Lung (tissue), 12 donors: Measurements from ENCODE around the gene BMP8A. TPM values are rescaled to one million over a fixed set of nuclear protein-coding genes. Genes with fewer than 3 reads are reported as not detected.
"Not testable (repeated sequence)": the region's sequence is repeated elsewhere in the genome, so short reads cannot be mapped to it uniquely, and the experiment has no call there.

Experiments used
- ATAC-seq: fragments of 200-7000 bp; cut with Tn5 transposase; one replicate; pipeline ENCODE4 v1.9.1; 2020; ENCODE audit warnings: moderate number of reproducible peaks; ENCODE audit not compliant: insufficient read depth, low FRiP score
- DNase-seq, 3 donors: peaks; one replicate each; pipeline ENCODE4 v3.0.0-alpha.2; 2013 to 2017
- H3K27ac ChIP-seq, 2 donors: one replicate each; pipeline ENCODE4 v1.5.1; 2013; ENCODE audit warnings: mild to moderate bottlenecking in 2 of 2, moderate library complexity in 2 of 2, control low read depth in 1 of 2, inconsistent platforms in 1 of 2, low read depth in 1 of 2, low read length in 1 of 2
- H3K27me3 ChIP-seq, 3 donors: one replicate each; pipeline ENCODE4 v1.5.1; 2013; ENCODE audit warnings: low read length in 2 of 3; ENCODE audit not compliant: control insufficient read depth in 3 of 3, insufficient read depth in 3 of 3
- H3K36me3 ChIP-seq, 4 donors: one replicate each; pipeline ENCODE4 v1.5.1; 2013; ENCODE audit warnings: low read length in 4 of 4, mild to moderate bottlenecking in 1 of 4, moderate library complexity in 1 of 4; ENCODE audit not compliant: control insufficient read depth in 4 of 4, insufficient read depth in 4 of 4
- H3K4me1 ChIP-seq, 5 donors: one replicate each; pipeline ENCODE4 v1.5.1; 2013; ENCODE audit warnings: low read length in 5 of 5, mild to moderate bottlenecking in 2 of 5, moderate library complexity in 1 of 5; ENCODE audit not compliant: control insufficient read depth in 5 of 5, insufficient read depth in 5 of 5
- H3K4me3 ChIP-seq: one replicate; pipeline ENCODE4 v1.5.1; 2013; ENCODE audit warnings: mild to moderate bottlenecking, control low read depth, moderate library complexity
- H3K9ac ChIP-seq, 2 donors: one replicate each; pipeline ENCODE4 v1.5.1; 2013; ENCODE audit warnings: low read length in 2 of 2, control low read depth in 1 of 2; ENCODE audit not compliant: insufficient read depth in 1 of 2
- H3K9me3 ChIP-seq, 4 donors: one replicate each; pipeline ENCODE4 v1.5.1; 2013; ENCODE audit warnings: low read length in 3 of 4, mild to moderate bottlenecking in 1 of 4, moderate library complexity in 1 of 4; ENCODE audit not compliant: control insufficient read depth in 4 of 4, insufficient read depth in 3 of 4
- CTCF ChIP-seq: IDR thresholded peaks from 2 replicates; pipeline ENCODE4 v1.5.1; 2012; ENCODE audit warnings: mild to moderate bottlenecking; ENCODE audit errors: control extremely low read depth, extremely low read depth
- WGBS, 2 donors: extraction: QIAGEN DNeasy Blood & Tissue Kit; methylation state at CpG; one replicate each; pipeline ENCODE4 v1.1.7; 2013; 5-methylcytosine and 5-hydroxymethylcytosine counted together
- polyA plus RNA-seq, 2 donors: library from polyadenylated mRNA; stranded (reverse); fragments of 200-250 nt; gene quantifications; one replicate each; pipeline ENCODE4 v1.2.1, GENCODE V29; 2013
- total RNA-seq, 2 donors: library from RNA; depleted of rRNA in 1 of 2; stranded (reverse); fragments of >200 nt in 1 of 2; gene quantifications; one replicate each; pipeline ENCODE4 v1.2.1, GENCODE V29; 2014 to 2021
- donor health status: control.
- donor health status: control.
- donor health status: Bipolar disorder and iron deficiency.
- donor health status: healthy.
- donor health status: DM: yes; HTN: yes; CAD: no.

BMP8A gene
- total and polyA plus RNA-seq, 4 donors: 0.30 to 0.68 (median 0.55) TPM; not detected in 1

- H3K4me1 ChIP-seq: peaks cover 0 to 7% (median 0%) of the 10 kb centered on the region in 5 donors
- no peak overlapping the region for H3K27ac ChIP-seq
- no peak overlapping the region for H3K4me3 ChIP-seq
- ATAC-seq (peak; percentile 21), DNase-seq (no peak)
- no peaks in the 10 kb centered on the region for H3K9me3 ChIP-seq
- WGBS, 2 donors: 61 to 76% methylated on average over 11 of the region's 11 CpGs
- no peaks in the 10 kb centered on the region for H3K27me3 ChIP-seq
- no peaks in the 10 kb centered on the region for H3K36me3 ChIP-seq
- TF ChIP-seq CTCF: no peak
- H3K9ac ChIP-seq: no peak overlapping the region
These were observed 17.4 kb downstream of the BMP8A start for GRCh38 chr1:39508857-39509305.

GRCh38 chr1:39509360-39510009 is 18.0 kb downstream of the BMP8A start:
- TF ChIP-seq CTCF: no peak
- no peak overlapping the region for H3K27ac ChIP-seq
- H3K9me3 ChIP-seq: no peaks in the 10 kb centered on the region
- peaks cover 0 to 7% (median 0%) of the 10 kb centered on the region in 5 donors for H3K4me1 ChIP-seq
- no peak for ATAC-seq
- 44 to 47% methylated on average over 22 of the region's 22 CpGs for WGBS, 2 donors
- H3K27me3 ChIP-seq: no peaks in the 10 kb centered on the region
- H3K9ac ChIP-seq: no peak overlapping the region
- no peak overlapping the region for H3K4me3 ChIP-seq
- H3K36me3 ChIP-seq: no peaks in the 10 kb centered on the region
- peak; percentile 30 to 58 (median 36) for DNase-seq

GRCh38 chr1:39510570-39511186 is 19.2 kb downstream of the BMP8A start:
- ATAC-seq, H3K36me3 ChIP-seq, H3K27ac ChIP-seq, H3K4me3 ChIP-seq, H3K4me1 ChIP-seq, H3K9ac ChIP-seq, DNase-seq, H3K27me3 ChIP-seq, H3K9me3 ChIP-seq: not testable (repeated sequence)
- 90 to 92% methylated on average over 14 to 17 of the region's 20 CpGs for WGBS, 2 donors

- not testable (repeated sequence) for H3K9ac ChIP-seq, H3K36me3 ChIP-seq, H3K27me3 ChIP-seq, H3K4me3 ChIP-seq, H3K9me3 ChIP-seq, ATAC-seq, H3K27ac ChIP-seq, H3K4me1 ChIP-seq, DNase-seq
- WGBS, 2 donors: 88 to 90% methylated on average over 8 of the region's 13 CpGs
These were observed 20.0 kb downstream of the BMP8A start for GRCh38 chr1:39511477-39511876.

GRCh38 chr1:39512234-39512847 is 20.9 kb downstream of the BMP8A start:
- H3K36me3 ChIP-seq, H3K27ac ChIP-seq, H3K4me3 ChIP-seq, H3K9me3 ChIP-seq, ATAC-seq, H3K4me1 ChIP-seq, H3K27me3 ChIP-seq, DNase-seq, H3K9ac ChIP-seq: not testable (repeated sequence)
- WGBS, 2 donors: 26 to 42% methylated on average over 7 of the region's 25 CpGs

- not testable (repeated sequence) for H3K4me1 ChIP-seq, H3K27ac ChIP-seq, H3K9me3 ChIP-seq, H3K9ac ChIP-seq, ATAC-seq, H3K36me3 ChIP-seq, H3K27me3 ChIP-seq, H3K4me3 ChIP-seq
- peak in 2 of 3 donors; percentile 5 to 17 for DNase-seq
- 2% methylated on average over 46 of the region's 46 CpGs; no CpG with 5 or more reads in 1 of the 2 donors for WGBS, 2 donors
These were observed 23.3 kb downstream of the BMP8A start for GRCh38 chr1:39514710-39515124.
